ENCODE results near the gene VSTM2L.

Gene VSTM2L

DNA sequence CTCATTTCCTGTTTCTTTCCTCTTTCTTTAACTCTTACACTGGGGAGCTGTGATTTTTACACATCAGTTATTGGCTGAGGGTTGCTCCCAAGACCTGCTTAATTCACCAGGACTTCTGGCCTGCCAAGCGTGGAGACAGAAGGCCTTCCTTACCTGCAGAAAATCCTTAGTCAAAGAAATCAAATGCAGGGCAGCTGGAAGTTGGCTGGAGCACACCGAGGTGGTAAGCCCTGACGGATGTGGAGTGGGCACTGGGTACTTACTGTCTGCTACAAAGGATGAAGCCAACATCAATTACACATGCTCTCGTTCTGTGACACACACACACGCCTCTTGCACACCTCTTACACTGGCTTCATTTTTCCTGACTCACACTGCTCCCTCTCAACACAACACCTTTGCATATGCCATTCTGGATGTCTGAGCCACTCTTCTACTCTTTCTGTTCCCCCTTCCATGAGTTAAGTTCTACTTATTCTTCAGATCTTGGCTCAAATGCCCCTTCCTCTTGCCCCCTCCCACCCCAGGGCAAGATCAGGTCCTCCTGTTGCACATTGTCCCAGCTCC, 68.7 kb downstream of the VSTM2L start:
- DNase-seq: no peak

DNA sequence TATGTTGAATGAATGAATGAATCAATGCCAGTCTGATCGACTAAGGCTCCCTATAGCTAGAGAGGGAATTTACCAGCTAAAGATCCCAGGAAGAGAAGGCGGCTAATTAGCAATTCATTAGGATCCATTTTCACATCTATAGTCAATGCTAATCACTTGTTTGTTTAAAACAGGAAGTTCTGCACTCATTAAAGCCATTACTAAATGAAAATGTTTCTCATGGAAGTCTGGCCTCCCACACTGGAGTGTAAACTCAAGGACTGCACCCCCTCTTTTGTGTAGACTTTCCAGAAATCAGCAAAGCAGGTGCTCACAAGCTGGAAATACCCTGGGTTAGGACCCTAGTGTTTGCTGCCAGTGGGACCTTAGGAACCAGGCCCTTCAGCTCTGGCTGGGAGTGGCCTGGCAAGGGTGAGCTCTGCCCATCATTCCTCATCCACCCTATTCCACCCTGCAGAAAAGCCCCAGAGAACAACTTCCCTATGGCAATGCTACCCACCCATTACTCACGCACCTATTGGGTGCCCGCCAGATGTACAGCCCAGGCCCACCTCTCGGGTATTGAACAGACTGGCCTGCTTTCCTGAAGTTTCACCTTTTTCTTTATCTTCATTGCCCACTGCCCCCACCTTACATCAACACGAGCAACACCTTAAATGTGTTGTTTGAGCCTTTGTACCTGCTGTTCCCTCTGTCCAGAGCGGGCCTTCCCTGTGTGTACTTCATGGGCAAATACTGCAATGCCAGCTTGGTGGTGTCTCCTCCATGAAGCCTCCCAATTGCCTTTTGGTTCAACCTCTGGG, 69.5 kb downstream of the VSTM2L start:
- DNase-seq: no peak

DNA sequence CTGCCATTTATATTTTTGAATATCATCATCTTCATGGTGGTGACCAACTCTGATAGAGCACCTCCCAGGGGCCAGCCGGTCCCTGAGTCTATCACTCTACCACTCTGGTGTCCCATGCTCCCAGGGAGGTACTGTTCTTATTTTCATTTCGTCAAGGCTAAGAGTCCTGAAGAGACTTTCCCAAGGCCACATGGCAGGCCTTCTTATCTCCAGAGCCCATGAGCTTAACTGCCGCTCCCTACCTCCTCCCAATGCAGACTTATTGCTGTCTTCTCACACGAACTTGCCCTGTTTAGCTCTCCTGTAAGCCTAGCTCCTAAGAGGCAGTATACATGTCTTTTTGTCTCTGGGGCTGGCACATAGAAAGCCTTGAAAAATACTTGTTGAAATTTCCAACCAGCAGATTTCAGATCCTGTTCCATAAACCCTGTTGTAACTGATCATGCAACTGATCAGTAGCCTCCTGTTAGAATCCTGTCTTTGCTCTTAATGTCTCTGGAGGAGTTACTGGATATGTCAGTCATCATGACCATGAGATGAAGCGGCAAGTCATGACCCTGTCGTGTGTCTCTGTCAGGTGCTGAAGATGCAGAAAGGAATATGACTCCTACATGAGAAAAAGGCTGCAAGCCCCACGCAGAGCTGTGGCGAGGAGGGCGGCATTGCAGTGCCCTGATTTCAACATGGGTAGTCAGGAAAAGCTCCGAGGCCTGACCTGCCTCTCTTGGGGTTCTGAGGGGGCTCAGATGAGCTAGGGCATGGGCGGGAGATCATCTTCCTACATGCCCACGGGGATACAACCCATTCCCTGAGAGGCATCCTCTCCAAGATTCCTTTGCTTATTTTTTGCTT, 70.4 kb downstream of the VSTM2L start:
- DNase-seq: no peak

DNA sequence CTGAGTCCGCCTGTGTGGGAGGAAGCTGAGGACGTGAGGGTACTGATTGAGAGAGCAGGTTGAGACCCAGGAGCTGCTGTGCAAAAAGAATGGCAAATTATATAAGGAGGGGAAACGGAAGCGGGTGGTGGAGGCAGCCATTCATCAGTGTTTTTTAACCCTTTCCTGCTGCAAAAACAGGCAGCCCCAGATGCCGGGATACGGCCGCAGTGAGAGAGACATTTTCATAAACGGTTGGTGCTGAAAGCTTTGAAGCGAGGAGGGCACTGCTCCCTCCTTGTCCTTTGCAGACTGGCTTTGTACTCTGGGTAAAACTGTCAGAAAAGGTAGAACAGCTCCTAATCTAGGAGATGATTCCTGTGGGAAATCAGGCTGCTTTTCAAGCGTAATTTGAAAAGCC, 74.0 kb downstream of the VSTM2L start:
- no peak for DNase-seq

DNA sequence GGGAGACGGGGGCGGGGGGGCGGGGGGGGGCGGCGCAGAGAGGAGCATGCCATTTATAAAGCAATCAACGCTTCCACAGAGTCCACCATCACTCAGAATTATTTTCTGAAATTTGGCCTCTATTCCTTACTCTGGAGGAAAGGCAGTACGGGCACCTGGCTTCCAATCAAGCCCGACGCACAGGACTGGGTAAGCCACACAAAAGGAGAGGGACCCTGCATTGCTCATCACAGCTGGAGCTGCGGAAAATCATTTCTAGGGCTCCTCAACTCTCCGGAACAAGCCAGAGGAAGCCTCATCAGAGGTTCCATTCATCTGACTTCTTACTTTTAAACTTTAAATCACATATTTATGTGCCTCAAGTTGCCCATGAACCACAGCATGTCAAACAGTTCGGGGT, 74.4 kb downstream of the VSTM2L start:
- DNase-seq: no peak

DNA sequence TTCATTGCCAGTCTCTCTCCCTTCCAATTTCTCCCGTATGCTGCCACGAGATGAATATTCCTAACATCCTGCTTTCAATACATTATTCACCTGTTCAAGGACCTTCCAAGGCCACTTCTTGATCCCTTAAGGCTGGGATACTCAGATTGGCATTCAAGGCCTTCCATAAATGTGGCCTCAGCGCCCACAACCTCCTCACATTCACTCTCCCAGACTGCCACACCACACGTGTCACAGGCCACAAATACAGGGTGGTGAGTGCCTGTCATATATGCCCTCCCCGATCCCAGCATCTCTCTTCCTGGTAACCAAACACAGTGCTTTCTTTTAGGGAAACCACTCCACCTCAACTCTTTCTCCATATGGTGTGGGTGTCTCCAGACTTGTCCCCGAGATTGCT, 74.9 kb downstream of the VSTM2L start:
- no peak for DNase-seq

DNA sequence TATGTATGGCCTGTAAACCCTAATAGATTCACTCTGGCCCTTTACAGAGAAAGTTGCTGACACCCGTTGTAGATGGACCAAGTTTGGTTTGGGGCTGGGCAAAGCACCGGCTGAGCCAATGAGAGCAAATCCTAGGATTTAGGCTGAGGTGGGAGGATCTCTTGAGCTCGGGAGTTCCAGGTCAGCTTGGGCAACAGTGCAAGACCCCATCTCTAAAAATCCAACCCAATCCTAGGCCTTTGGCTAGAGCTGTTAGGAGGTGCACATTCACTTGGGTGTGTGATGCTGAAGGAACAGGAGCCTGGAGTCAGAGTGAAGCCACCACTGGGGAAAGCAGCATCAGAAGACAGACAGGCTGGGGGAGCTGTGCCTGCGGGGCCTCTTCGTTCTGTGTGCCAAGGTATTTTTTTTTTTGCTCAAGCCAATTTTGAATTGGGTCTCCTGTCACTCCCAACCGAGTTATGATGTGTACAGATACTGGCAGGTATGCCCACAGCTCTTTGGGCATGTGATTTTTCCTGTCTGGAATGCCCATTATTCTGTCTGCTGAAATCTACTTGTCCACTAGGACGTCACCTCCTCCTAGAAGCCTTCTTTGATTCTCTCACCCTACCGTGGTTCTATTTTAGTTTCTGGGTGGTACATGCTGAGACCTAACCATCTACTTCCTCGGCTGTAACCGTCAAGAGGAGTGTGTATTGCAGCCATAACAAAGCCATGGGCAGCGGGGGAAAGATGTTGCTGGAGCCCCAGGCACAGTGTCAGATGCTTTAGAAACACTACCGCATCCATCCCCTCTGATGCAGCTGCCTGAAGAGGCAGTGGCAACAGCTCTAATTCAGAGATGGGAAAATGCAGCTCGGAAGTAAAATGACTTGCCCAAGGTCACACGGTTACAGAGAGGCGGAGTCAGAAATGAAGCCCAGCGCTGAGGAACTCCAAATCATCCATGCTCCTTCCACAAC, 76.4 kb downstream of the VSTM2L start:
- DNase-seq: no peak

DNA sequence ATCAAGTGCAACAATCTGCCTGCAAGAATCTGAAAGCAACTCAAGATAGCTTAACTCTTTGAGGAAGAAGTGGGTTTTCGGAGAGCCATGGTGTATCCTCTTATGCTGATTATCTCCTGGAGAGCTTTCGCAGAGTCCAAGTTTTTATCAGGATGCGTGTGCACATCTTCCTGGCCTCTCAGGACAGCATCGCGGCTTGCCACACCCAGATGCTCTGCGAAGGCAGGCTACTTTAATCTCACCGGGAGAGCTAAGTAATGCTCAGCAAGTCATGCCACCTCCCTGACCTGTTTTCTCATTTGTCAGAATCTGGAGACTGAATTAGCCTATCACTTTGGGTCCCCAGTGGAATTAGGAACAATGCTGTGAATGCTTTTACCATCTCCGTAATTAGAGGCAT, 77.5 kb downstream of the VSTM2L start:
- no peak for DNase-seq

DNA sequence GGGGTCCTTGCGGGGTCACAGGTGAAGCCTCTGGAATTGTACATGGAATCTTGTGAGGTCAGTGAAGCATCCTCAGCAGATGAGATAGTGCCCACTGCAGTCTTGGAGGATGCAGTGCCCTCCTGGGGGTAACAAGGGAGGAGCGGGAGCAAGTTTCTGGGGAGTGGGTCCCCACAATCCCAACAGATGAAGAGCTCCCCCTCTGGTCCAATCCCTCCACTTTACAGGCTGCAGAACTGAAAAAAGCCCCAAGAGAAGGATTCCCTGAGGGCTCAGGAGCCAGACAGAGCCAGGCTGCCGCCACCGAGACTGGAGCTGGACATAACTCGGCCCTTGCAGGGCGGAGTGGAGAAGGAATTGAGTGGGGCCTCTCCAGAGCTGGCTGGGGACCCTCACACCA, 77.9 kb downstream of the VSTM2L start:
- no peak for DNase-seq

DNA sequence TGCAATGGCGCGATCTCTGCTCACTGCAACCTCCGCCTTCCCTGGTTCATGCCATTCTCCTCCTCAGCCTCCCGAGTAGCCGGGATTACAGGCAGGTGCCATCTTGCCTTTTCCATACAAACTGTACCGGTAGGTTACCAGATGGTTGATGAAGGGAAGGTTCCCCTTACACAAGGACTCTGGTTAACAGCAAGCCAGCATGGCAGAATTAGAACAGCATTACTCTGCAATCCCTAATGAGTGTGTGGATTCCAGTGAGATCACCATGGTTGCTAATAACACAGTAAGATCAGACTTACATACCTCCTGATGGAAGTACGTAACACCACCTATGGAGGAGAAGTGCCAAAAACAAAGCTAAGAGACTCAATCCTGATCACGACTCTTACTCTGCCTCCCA, 78.6 kb downstream of the VSTM2L start:
- no peak for DNase-seq

DNA sequence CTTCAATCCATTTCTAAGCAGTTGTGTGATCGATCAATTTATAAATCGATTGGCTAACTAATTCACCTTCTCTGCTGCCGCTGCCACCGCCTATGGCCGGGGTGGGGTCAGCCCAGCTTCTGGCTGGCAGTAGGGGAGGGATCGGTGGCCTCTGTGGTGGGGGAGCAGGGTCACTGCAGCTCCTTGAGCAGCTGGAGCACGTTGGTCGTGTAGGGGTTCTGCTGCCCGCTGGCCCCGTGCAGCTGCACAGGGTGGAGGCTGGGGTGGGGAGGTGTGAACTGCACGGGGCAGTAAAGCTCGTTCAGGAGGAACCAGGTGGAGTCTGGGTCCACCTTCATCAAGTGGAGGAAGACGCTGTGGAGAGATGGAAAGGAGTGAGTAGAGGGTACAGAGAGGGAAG, 80.4 kb downstream of the VSTM2L start:
- DNase-seq: no peak

DNA sequence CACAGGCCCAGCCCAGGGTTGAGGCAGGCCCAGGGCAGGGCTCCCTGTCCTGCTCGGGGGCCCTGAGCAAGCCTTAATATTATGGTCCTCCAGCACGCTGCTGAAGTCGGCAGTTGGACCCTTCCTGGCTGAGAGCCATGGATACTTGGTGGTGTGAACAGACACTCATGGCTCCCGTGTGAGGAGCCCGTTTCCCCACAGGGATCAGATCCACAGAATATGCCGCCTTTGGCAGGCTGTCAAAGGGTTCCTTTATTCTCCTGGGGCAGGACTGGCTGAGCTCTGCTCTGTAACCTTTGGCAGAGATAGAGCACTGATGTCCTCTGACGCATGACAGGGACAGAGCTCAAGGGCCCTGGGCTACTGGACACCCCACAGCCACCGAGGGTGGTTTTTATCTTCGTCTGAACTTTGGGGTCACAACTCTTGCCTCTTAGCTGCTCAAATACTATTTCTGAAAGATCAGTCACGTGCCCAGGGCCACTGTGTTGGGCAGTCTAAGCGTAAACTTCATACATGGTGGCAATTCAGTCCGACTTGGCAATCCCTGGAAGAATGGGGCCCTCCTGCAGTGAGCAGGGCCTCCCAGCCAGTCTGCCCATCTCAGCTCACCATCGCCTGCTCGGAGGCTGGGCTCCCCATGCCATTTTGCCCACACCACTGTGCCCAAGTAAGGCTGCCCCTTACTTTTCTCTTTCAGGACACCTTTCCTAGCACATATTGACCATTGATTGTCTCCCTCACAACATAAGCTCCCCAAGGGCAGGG, 81.3 kb downstream of the VSTM2L start:
- no peak for DNase-seq

DNA sequence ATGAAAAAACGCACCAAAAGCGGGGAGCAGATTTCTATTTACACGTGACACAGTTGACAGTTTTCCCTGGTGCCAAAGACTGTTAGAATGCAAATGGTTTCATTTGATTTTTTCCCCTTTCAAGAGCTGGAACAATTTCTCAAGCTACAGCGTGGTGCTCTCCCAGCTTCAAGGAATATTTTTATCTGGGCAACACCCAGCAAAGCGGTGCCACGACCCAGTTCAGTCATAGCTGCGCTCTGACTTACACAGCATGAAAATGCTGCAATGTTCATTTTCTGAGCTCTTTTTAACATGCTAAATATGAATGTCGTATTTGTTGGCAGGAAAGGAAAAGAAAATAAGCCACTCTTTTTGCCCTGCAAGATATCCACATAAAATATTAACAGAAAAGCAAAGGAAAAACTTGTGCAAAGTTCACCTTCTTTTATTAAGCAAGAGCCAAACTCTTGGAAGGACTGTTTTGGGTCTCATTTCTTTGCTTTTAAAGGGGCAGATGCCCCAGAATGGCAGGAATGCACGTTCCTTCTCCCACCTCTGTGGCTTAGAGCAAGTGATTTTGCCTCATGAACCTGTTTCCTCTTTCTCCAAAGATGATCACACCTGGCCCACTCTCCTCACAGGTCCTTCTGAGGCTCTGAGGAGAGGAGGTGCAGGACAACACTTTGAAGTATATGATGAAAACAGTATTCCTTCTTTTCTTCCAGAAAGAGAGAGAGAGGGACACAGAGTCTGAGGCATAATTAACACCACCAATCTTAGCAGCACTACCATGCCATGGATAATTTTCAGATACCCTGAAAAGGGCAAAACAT, 83.3 kb downstream of the VSTM2L start:
- DNase-seq: no peak

DNA sequence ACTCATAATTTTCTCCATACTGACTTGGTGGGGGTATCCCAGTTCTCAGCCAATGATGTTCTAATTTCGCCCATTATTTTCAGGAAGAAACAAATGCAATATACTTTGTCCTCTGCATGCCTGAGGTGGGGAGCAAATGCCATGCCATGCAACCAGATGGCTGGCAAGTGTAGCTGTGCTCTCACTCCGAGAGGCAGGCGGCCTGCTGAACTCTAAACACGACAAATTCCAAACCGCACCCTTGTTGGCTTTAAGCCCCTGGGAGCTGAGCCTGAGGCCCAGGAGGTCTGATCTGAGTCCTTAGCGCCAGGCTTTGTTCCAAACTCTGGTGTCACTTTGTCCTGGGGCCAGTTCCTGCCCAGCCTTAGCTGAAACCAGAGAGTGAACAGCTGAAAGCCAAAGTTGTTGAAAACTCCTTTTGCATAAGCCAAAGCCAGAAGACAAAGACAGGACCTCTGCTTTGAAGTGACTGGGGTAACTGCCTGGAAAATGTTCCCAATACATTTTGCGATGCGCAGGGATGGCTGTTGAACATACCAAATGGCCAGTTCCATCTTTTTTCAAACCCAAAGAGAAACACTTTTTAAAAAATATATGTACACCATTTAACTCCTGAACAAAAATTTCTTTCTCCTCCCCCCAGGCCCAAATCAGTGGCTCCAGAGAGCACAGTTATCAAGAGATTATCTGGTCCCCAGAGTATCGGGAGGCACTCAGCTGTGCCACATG, 84.1 kb downstream of the VSTM2L start:
- peak; percentile 64 for DNase-seq

DNA sequence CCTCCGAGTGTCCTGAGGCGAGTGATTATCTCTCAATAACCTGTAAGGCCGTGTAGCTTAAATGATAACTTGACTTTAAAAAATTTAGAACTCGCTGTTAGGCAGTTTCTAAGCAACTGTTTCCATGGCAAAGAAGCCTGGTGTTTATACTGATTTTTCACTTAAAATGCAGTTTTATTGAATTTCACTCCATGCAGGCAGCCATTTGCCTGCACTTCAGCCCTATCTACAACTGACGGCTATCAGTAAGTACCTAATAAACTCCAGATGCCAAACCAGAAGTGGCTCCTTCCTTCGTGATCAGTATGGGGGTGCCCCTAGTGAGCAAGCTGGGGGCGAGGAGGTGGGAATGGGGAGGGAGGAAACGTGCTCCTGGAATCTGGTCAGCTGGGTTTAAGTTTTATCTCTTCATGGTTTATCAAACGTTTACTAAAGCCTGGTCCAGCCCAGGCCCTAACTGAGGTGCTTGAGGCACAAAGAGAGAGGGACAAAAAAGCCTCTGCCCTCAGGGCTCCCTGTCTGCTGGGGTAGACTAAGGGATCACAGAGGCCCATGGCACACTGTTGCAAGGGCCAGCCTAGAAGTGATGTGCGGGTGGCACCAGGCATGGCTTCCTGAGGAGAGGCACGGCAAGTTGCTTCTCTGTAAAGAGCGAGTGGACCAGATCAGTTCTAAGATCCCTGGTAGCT, 84.8 kb downstream of the VSTM2L start:
- DNase-seq: no peak

DNA sequence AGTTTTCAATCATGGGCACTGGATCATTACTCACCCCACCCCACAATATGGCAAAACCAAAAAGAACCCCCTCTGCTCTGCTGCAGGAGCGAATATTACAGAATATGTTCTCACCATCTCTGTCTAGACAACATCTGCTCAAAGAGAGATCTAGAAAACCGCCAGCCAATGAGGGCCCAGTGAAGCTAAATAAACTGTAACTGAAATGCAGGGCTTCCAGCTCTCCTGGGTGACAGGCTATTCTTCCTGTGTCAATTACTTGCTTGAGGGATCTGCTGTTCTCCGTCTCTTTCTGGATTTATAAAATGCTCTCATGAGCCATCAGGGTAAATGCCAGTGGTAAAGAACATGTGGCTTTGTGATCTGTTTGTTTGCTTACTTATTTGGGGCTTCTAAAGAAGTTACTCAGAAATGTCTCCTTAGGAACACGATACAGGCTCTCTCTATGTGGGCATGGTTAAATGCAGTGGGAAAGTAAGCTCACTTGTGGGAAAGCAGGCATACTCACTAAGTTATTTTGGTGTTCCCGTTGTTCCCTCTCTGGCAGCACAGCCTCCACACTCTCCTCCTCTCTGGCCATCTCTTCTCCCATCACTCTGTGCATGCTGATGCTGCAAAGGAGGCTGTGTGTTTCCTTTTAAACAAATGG, 85.5 kb downstream of the VSTM2L start:
- no peak for DNase-seq

DNA sequence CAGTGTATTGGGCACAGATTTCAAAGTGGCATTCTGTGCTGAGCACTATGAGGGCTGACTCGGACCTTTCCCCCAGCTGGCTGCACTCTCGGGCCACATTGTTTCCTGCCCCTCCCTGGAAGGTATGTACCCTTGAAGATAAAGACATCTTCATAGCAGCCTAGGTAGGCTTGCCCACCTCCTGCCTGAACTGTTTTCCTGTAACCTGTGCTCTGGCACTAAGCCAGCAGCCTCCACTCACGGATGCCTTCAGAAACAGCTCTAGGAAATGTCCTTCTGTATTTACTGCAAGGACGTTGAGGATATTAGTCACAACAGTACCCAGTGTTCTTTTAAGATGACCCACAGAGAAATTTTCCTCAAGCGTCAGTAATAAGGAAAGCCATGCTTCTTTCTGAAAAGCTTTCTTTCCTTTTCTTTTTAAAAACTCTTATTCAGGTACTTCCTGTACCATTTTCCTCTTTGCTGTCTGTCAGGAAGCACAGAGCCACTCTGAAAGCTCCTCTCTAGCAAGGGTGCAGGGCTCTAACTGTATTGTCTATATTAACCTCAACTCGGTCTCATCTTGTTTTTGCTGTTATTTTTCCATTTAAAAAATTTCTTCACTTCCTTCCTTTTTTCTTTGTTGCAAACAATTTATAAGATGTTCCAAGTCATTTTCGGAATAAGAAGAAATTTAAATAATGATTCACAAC, 86.8 kb downstream of the VSTM2L start:
- DNase-seq: no peak

DNA sequence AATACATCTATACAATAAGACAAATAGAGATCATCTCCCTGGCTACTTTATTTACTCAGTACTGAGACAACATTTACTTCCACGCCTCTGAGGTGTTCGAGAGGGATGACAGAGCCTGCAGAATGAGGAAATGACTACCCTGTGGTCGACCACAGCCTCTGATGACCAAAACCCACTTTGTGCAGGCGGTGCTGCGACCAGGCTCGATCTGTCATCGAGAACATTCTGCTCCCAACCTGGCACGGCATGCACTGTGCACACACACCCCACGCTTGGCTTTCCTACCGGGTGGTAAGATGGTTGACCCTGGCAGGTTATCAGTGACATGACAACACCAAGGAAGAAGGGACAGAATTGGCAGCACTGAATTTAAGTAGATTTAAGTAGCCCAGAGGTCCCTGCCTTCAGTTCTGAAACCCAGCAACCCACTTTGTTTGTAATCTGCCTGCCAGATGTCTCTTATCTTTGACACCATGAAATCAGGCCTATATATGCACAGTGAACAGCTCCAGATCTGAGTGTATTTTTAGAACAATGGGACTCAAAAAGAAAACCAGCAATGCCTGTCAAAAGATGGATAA, 87.7 kb downstream of the VSTM2L start:
- DNase-seq: no peak

Data from right forelimb (tissue), 1 donor.